Measurements from ENCODE around the gene PREX1.

PREX1 gene

GRCh38 chr20:48632825-48633619 lies 194.8 kb downstream of the PREX1 start:
- DNase-seq: no peak
- no peak for TF ChIP-seq CTCF (IDR thresholded peaks at IDR 0.05)
- H3K27ac ChIP-seq: no peak overlapping the region
- no peak overlapping the region for H3K4me3 ChIP-seq
- H3K9me3 ChIP-seq: no peaks in the 10 kb centered on the region
- intact Hi-C loops (cut with DNase I; ENCODE audit: low total_unique reads): no loop called here
- H3K4me1 ChIP-seq: no peaks in the 10 kb centered on the region
- H3K27me3 ChIP-seq: no peaks in the 10 kb centered on the region
- peaks cover 10 to 82% (median 57%) of the 10 kb centered on the region in 3 donors for H3K36me3 ChIP-seq

DNA sequence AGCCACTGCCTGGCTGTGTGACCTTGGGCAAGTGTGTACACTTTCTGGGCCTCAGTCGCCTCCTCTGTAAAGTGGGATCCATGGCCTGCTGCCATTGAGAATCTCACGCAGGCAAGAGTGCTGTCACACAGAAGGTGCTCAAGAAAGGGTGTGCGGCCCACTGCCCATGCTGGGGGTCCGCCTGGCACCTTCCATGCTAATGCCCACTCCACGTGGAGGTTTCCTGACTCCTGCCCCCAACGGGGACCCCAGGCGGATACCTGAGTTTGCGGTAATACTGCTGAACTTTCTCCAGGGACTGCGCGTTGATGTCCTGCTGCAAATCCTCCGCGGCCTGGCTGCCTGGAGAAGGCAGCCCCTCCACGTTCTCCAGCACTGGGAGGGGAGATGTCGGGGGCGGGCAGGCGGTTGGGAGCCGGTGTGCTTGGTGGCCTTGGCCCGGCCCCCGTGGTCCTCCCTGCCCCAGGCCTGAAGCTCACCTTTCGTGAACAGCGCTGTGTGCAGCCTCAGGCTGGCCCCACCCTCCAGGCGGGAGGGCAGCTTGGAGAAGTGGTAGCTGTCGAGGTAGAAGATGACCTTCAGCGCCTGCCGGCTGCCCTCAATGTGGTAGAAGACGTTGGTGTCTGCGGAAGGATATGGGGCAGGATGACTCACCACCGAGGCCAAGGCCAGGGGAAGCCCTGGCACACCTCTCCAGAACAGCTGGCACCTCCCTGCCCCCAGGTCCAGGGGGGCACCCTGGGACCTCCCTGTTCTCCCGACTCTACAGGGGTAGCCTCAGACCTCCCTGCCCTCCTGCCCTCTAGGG lies 195.6 kb downstream of the PREX1 start:
- Histone ChIP-seq H3K4me1 (no peaks in the 10 kb centered on the region), H3K27me3 (no peaks in the 10 kb centered on the region), H3K36me3 (peaks cover 10 to 82% (median 58%) of the 10 kb centered on the region in 3 donors), H3K9me3 (no peaks in the 10 kb centered on the region), H3K27ac (no peak overlapping the region), H3K4me3 (no peak overlapping the region)
- no peak for TF ChIP-seq CTCF (IDR thresholded peaks at IDR 0.05)
- DNase-seq: no peak
- intact Hi-C loops (cut with DNase I; ENCODE audit: low total_unique reads): no loop called here

GRCh38 chr20:48631114-48632016 lies 196.4 kb downstream of the PREX1 start:
- no peak overlapping the region for H3K4me3 ChIP-seq
- DNase-seq: no peak
- no peak for TF ChIP-seq CTCF (IDR thresholded peaks at IDR 0.05)
- H3K36me3 ChIP-seq: peaks cover 10 to 87% (median 51%) of the 10 kb centered on the region in 3 donors
- no peak overlapping the region for H3K27ac ChIP-seq
- H3K27me3 ChIP-seq: no peaks in the 10 kb centered on the region
- H3K9me3 ChIP-seq: no peaks in the 10 kb centered on the region
- intact Hi-C loops (cut with DNase I; ENCODE audit: low total_unique reads): no loop called here
- H3K4me1 ChIP-seq: peaks cover 0 to 5% (median 0%) of the 10 kb centered on the region in 4 donors

DNA sequence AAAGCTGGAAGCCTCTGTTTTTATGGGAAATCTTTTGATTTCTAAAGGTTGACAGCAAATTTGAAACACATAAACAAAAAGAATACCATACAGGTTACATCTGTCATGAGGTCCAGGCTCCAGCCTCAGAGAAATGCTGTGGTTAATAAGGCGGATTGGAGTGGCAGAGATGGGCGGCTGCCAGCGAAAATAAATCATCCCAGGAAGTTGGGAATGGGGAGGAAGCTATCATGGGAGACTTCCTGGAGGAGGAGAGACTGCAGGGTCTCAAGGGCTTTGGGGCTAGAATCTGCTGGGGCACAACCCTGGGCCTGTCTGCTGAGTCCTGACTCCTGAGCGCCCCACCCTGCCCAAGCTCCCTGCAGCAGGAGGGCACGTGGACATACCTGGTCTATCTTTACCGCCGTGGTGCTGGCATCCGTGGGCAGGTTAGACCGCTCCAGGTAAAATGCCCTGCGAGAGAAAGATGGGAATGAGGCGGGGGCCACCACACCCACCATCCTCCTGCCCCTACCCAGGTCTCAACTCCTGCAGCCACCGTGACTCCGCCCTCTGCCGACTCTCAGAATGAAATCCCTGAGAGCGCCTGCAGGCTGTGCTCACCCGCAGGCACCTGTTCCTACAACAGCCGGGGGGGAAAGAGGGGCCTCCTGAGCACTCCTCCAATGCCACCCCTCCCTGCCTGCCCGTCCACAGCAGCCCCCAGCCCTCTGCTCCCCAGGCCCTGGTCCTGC lies 197.3 kb downstream of the PREX1 start:
- DNase-seq: no peak
- Histone ChIP-seq H3K27me3 (no peaks in the 10 kb centered on the region), H3K36me3 (peaks cover 17 to 89% (median 54%) of the 10 kb centered on the region in 3 donors), H3K9me3 (no peaks in the 10 kb centered on the region), H3K27ac (no peak overlapping the region), H3K4me3 (no peak overlapping the region), H3K4me1 (peaks cover 0 to 5% (median 0%) of the 10 kb centered on the region in 4 donors)
- intact Hi-C loops (cut with DNase I; ENCODE audit: low total_unique reads): no loop called here
- no peak for TF ChIP-seq CTCF (IDR thresholded peaks at IDR 0.05)

DNA sequence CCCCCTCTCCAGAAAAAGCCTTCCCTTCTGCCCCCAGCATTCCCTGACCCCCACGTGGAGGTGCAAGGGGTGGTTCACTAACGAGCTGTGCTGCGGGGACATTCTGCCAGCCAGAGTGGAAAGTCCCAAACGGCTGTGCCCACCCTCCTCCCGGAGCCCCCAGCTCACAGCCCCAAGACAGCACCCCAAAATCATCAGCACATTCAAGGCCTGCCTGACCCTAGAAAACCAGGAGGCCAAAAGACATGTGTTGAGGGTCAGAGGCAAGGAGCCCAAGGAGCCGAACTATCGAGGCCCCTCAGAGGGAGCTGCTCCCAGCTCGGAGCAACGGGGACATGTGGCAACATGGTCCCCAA lies 197.9 kb downstream of the PREX1 start:
- DNase-seq: no peak
- intact Hi-C loops (cut with DNase I; ENCODE audit: low total_unique reads): no loop called here
- H3K36me3 ChIP-seq: peaks cover 23 to 93% (median 59%) of the 10 kb centered on the region in 3 donors

More for the DNA sequence above, 197.9 kb downstream of the PREX1 start:
- Histone ChIP-seq H3K9me3 (no peaks in the 10 kb centered on the region), H3K4me1 (peaks cover 0 to 5% (median 0%) of the 10 kb centered on the region in 4 donors), H3K27ac (no peak overlapping the region), H3K27me3 (no peaks in the 10 kb centered on the region), H3K4me3 (no peak overlapping the region)
- no peak for TF ChIP-seq CTCF (IDR thresholded peaks at IDR 0.05)
